Measurements from ENCODE around the gene SLC43A1. TPM values are rescaled to one million over a fixed set of nuclear protein-coding genes. Genes with fewer than 3 reads are reported as not detected.

The SLC43A1 gene
- total RNA-seq, 1 donor from 2014 or later: 3.3 TPM

- Mint-ChIP-seq H3K27me3 (ENCODE audit: low read depth) (peaks cover 90% of the 10 kb centered on the region), H3K4me3 (no peak overlapping the region), H3K4me1 (peaks cover 8% of the 10 kb centered on the region), H3K9me3 (no peaks in the 10 kb centered on the region), H3K36me3 (no peaks in the 10 kb centered on the region), H3K27ac (no peak overlapping the region)
- TF ChIP-seq, protein P1, sequence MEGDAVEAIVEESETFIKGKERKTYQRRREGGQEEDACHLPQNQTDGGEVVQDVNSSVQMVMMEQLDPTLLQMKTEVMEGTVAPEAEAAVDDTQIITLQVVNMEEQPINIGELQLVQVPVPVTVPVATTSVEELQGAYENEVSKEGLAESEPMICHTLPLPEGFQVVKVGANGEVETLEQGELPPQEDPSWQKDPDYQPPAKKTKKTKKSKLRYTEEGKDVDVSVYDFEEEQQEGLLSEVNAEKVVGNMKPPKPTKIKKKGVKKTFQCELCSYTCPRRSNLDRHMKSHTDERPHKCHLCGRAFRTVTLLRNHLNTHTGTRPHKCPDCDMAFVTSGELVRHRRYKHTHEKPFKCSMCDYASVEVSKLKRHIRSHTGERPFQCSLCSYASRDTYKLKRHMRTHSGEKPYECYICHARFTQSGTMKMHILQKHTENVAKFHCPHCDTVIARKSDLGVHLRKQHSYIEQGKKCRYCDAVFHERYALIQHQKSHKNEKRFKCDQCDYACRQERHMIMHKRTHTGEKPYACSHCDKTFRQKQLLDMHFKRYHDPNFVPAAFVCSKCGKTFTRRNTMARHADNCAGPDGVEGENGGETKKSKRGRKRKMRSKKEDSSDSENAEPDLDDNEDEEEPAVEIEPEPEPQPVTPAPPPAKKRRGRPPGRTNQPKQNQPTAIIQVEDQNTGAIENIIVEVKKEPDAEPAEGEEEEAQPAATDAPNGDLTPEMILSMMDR (IDR thresholded peaks at IDR 0.05; ENCODE audit: unreplicated experiment): no peak
- no peak for DNase-seq (ENCODE audit: low spot score in 2 of 2, unreplicated experiment in 2 of 2)
These were observed 41.3 kb downstream of the SLC43A1 start for GRCh38 chr11:57474017-57474802.

DNA sequence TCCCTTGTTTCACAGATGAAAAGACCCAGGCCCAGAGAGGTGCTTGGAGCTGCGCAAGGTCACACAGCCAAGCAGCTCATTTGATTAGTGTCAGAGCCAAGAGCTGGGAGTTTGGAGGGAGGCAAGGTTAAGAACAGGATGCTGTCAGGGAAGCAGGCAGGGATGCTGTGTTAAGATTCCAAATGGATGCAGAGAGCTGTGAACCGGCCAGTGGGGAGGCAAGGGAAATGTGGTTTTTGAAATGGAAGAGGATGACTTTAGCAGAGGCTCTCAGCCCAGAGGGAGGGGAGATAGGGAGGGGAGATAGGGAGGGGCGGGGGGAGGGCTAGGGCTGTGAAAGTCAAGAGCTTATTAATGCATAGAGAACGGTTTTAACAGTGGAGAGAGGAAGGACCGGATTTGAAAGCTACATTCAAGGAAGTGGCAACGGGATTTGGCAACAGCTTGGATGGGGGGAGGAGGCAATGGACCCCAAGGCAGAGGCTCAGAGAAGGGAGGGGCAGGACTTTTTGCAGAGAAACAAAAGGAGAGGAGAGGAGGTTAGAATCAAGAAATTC is 42.1 kb downstream of the SLC43A1 start:
- TF ChIP-seq, protein P1 (IDR thresholded peaks at IDR 0.05; ENCODE audit: unreplicated experiment): no peak
- Mint-ChIP-seq H3K4me1 (peaks cover 8% of the 10 kb centered on the region), H3K36me3 (no peaks in the 10 kb centered on the region), H3K27ac (no peak overlapping the region), H3K4me3 (no peak overlapping the region), H3K9me3 (no peaks in the 10 kb centered on the region), H3K27me3 (ENCODE audit: low read depth) (peaks cover 90% of the 10 kb centered on the region)
- no peak for DNase-seq (ENCODE audit: low spot score in 2 of 2, unreplicated experiment in 2 of 2)

- Mint-ChIP-seq H3K9me3 (no peaks in the 10 kb centered on the region), H3K4me1 (peaks cover 5% of the 10 kb centered on the region), H3K27ac (no peak overlapping the region), H3K36me3 (no peaks in the 10 kb centered on the region), H3K4me3 (no peak overlapping the region), H3K27me3 (ENCODE audit: low read depth) (peaks cover 83% of the 10 kb centered on the region)
- TF ChIP-seq, protein P1 (IDR thresholded peaks at IDR 0.05; ENCODE audit: unreplicated experiment): no peak
- no peak for DNase-seq (ENCODE audit: low spot score in 2 of 2, unreplicated experiment in 2 of 2)
These were observed 44.0 kb downstream of the SLC43A1 start for GRCh38 chr11:57471496-57471895.

GRCh38 chr11:57469268-57469667 is 46.2 kb downstream of the SLC43A1 start:
- Mint-ChIP-seq H3K27me3 (ENCODE audit: low read depth) (peaks cover 74% of the 10 kb centered on the region), H3K36me3 (no peaks in the 10 kb centered on the region), H3K4me3 (no peak overlapping the region), H3K27ac (no peak overlapping the region), H3K9me3 (no peaks in the 10 kb centered on the region), H3K4me1 (no peaks in the 10 kb centered on the region)
- TF ChIP-seq, protein P1 (IDR thresholded peaks at IDR 0.05; ENCODE audit: unreplicated experiment): no peak
- no peak for DNase-seq (ENCODE audit: low spot score in 2 of 2, unreplicated experiment in 2 of 2)

- DNase-seq (ENCODE audit: low spot score in 2 of 2, unreplicated experiment in 2 of 2): no peak
- peaks cover 74% of the 10 kb centered on the region for H3K27me3 Mint-ChIP-seq (ENCODE audit: low read depth)
- H3K27ac Mint-ChIP-seq: no peak overlapping the region
- H3K4me3 Mint-ChIP-seq: no peak overlapping the region
- H3K9me3 Mint-ChIP-seq: no peaks in the 10 kb centered on the region
- no peaks in the 10 kb centered on the region for H3K36me3 Mint-ChIP-seq
- peaks cover 2% of the 10 kb centered on the region for H3K4me1 Mint-ChIP-seq
- TF ChIP-seq, protein P1 (IDR thresholded peaks at IDR 0.05; ENCODE audit: unreplicated experiment): no peak
These were observed 47.2 kb downstream of the SLC43A1 start for GRCh38 chr11:57468276-57468675.
